Epithelial cell of proximal tubule (primary cell): ENCODE data around the gene SHROOM3. TPM values are rescaled to one million over a fixed set of nuclear protein-coding genes. Genes with fewer than 3 reads are reported as not detected.

Experiments
- DNase-seq: peaks from one replicate; pipeline ENCODE4 v3.0.0-alpha.2; 2011; ENCODE audit warnings: low read depth
- H3K4me3 ChIP-seq: 2 replicates; pipeline ENCODE4 v1.5.1; 2011; ENCODE audit warnings: low read depth, mild to moderate bottlenecking, low read length
- total RNA-seq: library from RNA; depleted of rRNA; stranded (reverse); fragments of >200 nt; gene quantifications from 2 replicates; pipeline ENCODE4 v1.2.3, GENCODE V29; 2015
- TF ChIP-seq, protein P1 (sequence below): conservative IDR thresholded peaks from 2 replicates; pipeline ENCODE4 v1.5.1; 2012; ENCODE audit warnings: low read depth, mild to moderate bottlenecking, low read length

Gene SHROOM3
- total RNA-seq, 1 donor from 2014 or later = 109 TPM

DNA sequence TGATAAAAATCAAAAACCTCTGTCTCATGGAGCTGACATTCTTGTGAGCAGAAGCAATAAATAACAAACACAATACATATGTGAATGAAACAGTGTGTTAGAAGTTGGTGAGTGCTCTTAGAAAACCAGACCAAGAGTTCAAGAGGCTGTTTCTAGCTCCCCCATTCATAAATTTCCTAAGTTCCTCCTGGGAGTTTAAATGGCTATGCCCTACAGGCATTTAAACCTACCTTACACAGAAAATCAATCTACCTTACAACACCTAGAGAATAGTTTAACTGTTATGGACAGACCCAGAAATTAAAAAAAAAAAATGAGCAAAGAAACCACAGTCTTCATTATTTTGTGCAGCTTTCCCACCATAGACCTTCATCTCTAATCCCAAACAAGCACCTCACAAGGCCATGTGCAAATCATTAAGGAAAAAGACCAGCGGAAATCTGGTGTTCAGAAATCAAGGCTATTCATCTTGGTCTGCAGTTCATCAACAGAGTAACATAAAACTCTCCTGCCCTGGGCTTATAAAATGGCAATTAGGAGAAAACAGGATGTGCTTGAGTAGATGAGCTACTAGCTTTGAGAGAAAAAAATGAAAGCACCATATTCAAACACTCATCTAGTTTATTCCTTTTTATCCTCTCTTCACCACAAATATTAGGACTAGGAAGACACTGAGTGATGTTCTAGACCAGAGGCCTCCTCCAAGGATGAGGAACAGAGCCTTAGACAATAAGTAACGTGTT, 147.2 kb downstream of the SHROOM3 start:
- H3K4me3 ChIP-seq = no peak overlapping the region
- DNase-seq = no peak
- TF ChIP-seq, protein P1, sequence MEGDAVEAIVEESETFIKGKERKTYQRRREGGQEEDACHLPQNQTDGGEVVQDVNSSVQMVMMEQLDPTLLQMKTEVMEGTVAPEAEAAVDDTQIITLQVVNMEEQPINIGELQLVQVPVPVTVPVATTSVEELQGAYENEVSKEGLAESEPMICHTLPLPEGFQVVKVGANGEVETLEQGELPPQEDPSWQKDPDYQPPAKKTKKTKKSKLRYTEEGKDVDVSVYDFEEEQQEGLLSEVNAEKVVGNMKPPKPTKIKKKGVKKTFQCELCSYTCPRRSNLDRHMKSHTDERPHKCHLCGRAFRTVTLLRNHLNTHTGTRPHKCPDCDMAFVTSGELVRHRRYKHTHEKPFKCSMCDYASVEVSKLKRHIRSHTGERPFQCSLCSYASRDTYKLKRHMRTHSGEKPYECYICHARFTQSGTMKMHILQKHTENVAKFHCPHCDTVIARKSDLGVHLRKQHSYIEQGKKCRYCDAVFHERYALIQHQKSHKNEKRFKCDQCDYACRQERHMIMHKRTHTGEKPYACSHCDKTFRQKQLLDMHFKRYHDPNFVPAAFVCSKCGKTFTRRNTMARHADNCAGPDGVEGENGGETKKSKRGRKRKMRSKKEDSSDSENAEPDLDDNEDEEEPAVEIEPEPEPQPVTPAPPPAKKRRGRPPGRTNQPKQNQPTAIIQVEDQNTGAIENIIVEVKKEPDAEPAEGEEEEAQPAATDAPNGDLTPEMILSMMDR = no peak

DNA sequence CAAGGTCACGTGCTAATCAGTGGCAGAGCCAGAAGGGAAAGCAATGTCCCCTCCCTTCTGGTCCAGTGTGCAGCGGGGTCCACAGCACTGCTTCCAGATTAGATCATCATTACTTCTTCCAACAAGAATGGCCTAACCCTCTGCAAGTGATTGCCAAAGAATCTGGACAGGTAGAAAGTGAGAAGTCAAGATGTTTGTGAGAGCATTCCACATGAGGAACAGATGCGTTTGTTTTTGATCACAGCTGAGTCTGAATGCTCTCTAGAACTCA, 147.7 kb downstream of the SHROOM3 start:
- no peak for DNase-seq
- TF ChIP-seq, protein P1 = no peak
- no peak overlapping the region for H3K4me3 ChIP-seq

- no peak for DNase-seq
- H3K4me3 ChIP-seq = no peak overlapping the region
- TF ChIP-seq, protein P1 = no peak
Measured at GRCh38 chr4:76584241-76585152, 149.5 kb downstream of the SHROOM3 start.

GRCh38 chr4:76585272-76585671, 150.2 kb downstream of the SHROOM3 start:
- TF ChIP-seq, protein P1 = no peak
- DNase-seq = no peak
- H3K4me3 ChIP-seq = peak overlapping the region; percentile 56

GRCh38 chr4:76585897-76586360, 150.9 kb downstream of the SHROOM3 start:
- TF ChIP-seq, protein P1 = peak; percentile 25
- H3K4me3 ChIP-seq = peak overlapping the region; percentile 56
- DNase-seq = no peak

GRCh38 chr4:76588274-76588673, 153.2 kb downstream of the SHROOM3 start:
- TF ChIP-seq, protein P1 = no peak
- no peak for DNase-seq

More at GRCh38 chr4:76588274-76588673, 153.2 kb downstream of the SHROOM3 start:
- no peak overlapping the region for H3K4me3 ChIP-seq
